Activated CD4-positive, alpha-beta T cell treated with anti-CD3 and anti-CD28 coated beads for 4 hours (primary cell): ENCODE measurements around the gene LAD1.

Source experiments
- DNase-seq, 2 donors: peaks; one replicate each; pipeline ENCODE4 v3.0.0-alpha.2; 2020

LAD1 gene, protein sequence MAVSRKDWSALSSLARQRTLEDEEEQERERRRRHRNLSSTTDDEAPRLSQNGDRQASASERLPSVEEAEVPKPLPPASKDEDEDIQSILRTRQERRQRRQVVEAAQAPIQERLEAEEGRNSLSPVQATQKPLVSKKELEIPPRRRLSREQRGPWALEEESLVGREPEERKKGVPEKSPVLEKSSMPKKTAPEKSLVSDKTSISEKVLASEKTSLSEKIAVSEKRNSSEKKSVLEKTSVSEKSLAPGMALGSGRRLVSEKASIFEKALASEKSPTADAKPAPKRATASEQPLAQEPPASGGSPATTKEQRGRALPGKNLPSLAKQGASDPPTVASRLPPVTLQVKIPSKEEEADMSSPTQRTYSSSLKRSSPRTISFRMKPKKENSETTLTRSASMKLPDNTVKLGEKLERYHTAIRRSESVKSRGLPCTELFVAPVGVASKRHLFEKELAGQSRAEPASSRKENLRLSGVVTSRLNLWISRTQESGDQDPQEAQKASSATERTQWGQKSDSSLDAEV

DNA sequence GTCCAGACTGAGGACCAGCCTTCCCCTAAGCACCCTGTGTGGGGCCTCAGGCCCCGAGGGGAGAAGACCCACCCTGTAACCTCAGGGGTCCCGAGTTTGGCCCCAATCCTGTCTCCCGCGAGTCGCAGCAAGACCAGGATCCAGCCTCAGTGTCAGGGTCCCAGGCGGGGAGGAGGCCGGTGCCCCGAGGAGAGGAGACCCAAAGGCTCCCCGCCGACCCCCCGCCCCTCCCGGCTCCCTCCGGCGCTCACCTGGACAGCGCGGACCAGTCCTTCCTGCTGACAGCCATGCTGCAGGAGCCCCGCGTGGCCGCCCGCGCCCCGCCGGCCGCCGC lies at the start of gene LAD1:
Gene LAD1, minus strand, starts transcription at position 307 of the 334 bp plus-strand sequence. Its CDS starts 18 bp downstream, at position 289.
- DNase-seq = no peak

- DNase-seq = peak; percentile 40 to 48
Measured at GRCh38 chr1:201447903-201448871, 49.1 kb upstream of the LAD1 start.

- no peak for DNase-seq
Measured at GRCh38 chr1:201445310-201445709, 46.2 kb upstream of the LAD1 start.

DNA sequence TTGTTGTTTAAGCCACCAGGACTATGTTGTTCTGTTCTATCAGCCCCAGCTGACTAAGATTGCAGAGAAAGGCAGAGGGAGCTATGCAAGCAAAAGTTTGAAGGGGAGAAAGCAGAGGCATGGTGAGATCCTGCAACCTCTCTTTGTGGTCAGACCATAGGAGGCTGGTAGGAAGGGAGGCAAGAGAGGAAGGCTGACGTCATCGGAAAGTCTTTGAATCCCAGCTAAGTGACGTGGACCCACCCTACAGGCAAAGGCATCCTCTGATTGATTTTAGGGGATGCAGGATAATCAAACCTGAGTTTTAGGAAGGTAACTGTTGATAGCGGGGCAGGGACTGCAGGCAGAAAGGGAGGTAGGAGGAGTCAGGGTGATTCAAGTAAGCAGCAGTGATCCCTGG lies 45.7 kb upstream of the LAD1 start:
- no peak for DNase-seq

- no peak for DNase-seq
Measured at GRCh38 chr1:201443747-201444146, 44.6 kb upstream of the LAD1 start.

- no peak for DNase-seq
Measured at GRCh38 chr1:201436969-201437368, 37.8 kb upstream of the LAD1 start.

DNA sequence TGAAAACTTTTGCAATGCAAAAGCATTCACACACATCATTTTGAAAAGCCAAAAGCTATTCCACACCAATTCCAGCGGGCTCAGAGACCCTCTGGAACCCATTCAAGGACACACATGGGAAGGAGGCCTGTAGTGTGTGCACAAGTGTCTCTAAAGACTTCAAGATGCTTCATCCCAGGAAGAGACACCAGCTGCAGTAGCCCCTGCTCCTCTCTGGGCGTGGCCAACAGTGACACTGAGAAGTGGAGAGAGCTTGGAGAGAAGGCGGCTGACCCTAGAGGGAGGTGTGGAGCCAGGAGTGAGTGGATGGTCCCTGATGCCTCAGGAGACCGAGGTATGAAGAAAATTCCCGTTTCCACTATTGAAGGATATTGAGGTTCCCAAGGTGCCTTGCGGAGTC lies 37.3 kb upstream of the LAD1 start:
- no peak for DNase-seq

GRCh38 chr1:201434266-201434665 lies 35.1 kb upstream of the LAD1 start:
- DNase-seq = no peak

GRCh38 chr1:201433609-201434008 lies 34.5 kb upstream of the LAD1 start:
- DNase-seq = no peak

- no peak for DNase-seq
Measured at GRCh38 chr1:201430776-201431175, 31.7 kb upstream of the LAD1 start.

GRCh38 chr1:201429736-201430501 lies 30.8 kb upstream of the LAD1 start:
- DNase-seq = no peak

- no peak for DNase-seq
Measured at GRCh38 chr1:201427963-201428362, 28.8 kb upstream of the LAD1 start.

DNA sequence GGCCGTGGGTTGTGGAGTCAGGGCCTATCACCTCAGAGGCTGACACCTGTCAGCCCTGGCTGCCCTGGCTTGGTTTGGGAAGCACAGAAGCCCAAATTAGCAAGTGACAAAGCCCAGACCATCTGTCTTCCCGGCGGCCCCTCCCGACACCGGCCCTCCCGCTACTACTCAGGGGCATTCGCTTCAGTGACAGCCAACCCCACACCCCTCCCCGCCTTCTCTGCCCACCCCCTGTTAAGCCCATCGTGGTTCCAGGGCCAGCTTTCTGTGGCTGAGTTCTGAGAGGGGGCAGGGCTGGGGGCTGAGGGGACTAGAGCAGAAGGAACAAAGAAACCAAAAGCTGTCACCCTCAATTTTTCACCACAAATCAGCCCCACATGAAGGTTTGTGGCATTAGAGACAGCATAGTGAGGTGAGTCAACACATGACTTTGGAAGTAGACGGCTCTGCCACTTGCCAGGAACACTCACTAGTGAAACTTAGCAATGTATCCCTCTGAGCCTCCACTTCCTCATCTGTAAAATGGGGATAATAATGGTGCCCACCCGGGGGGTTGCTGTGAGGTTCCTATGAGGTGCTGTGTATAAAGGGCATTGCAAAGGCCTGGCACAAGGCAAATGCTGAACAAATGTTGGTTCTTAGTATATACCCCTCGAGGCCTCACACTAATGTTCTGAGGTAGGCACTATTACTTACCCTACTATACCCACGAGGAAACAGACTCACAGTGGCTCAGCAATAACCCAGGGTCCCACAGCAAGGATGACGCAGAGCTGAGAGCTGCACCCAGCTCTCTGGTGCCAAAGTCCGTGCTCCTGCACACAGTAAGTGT lies 27.6 kb upstream of the LAD1 start:
- DNase-seq = no peak

DNA sequence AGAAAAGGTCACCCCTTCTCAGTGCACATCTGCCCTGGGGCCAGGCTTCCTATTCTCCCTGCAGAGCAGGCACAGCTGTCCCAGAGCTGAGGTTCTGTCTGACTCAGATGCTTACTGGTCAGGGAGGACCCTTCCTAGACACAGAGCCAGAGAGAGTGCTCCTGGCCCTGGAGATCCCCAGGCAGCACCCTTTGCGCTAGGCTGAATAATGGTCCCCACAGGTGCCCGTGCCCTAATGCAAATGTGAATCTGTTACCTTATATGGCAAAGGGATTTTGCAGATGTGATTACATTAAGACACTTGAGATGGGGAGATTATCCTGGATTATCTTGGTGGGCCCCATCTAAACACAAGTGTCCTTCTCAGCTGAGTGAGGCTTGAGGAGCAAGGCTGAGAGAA lies 25.0 kb upstream of the LAD1 start:
- no peak for DNase-seq

DNA sequence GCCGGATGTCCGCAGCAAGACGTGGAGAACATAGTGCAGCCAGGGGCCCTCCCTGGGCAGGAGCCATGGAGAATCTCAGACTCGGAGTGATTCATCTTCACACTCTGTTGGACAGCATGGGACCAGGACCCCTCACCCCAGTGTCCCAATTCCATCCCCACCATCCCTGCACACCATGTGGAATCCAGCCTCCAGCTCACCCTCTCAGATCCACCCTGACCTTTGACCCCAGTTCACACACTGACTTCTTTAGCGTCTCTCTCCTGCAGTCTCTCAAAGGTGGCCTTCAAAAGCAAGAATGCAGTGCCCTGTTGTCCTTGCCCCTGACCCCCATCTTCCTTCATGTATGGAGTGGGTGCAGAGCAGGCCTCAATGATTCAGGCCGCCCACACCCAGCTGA lies 24.5 kb upstream of the LAD1 start:
- DNase-seq = no peak

GRCh38 chr1:201422436-201423030 lies 23.4 kb upstream of the LAD1 start:
- DNase-seq = no peak

GRCh38 chr1:201422026-201422425 lies 22.9 kb upstream of the LAD1 start:
- no peak for DNase-seq

- no peak for DNase-seq
Measured at GRCh38 chr1:201421041-201421440, 21.9 kb upstream of the LAD1 start.

DNA sequence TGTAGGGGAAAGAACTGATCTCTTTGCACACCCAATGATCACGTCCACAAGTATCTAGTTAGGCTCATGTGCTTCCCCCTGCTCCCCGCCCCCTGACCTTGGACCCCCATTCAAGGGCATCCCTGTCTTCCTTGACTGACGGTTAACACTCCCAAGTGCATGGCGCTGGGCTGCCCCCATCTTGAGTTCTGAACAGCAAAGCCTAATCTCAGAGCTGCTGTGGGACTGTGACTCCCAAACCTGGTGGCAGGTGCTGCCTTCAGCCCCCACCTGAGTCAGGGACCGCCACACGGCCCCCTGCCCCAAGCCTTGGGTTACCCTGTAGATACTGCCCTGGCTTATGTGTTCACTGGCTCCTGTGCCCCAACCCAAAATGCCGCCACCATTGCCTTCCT lies 21.5 kb upstream of the LAD1 start:
- no peak for DNase-seq

GRCh38 chr1:201419746-201420607 lies 20.9 kb upstream of the LAD1 start:
- DNase-seq = no peak

DNA sequence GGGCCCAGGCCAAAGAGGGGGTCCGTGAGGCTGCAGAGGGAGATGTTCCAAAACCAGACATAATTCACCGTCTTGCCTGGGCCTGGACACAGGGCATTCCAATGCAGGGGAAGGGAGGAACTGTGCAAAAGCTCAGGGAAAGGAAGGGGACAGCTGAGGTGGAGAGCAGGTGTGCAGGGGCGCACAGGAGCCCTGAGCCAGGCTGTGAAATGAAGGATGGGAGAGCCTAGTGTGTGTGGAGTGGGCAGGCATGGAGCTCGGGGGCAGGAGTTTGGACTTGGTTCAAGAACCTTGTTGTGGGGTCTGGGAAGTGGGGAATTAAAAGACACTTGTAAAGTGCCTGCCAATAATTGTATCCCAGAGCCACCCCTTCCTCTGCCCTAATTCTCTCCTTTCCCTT lies 20.1 kb upstream of the LAD1 start:
- DNase-seq = no peak
